H1 (cell line): Measurements from ENCODE around the gene WIPI1. TPM values are rescaled to one million over a fixed set of nuclear protein-coding genes. Genes with fewer than 3 reads are reported as not detected.

Experiments
- ATF3 ChIP-seq: IDR thresholded peaks from 2 replicates; pipeline ENCODE4 v1.6.1; 2011; ENCODE audit warnings: low read depth, mild to moderate bottlenecking, low read length; ENCODE audit not compliant: insufficient read depth
- BCL11A ChIP-seq, 2 experiments: IDR thresholded peaks; one replicate each; pipeline ENCODE4 v1.6.1; 2011; ENCODE audit warnings: low read depth in 2 of 2, low read length in 2 of 2, mild to moderate bottlenecking in 2 of 2
- EGR1 ChIP-seq: IDR thresholded peaks from 2 replicates; pipeline ENCODE4 v1.6.1; 2011; ENCODE audit warnings: low read depth, low read length, borderline replicate concordance
- EP300 ChIP-seq, 2 experiments: IDR thresholded peaks; 1 replicate in 1 of 2; 2 replicates in 1 of 2; pipeline ENCODE4 v1.6.1; 2011 to 2012; ENCODE audit warnings: low read depth in 2 of 2, low read length in 2 of 2, mild to moderate bottlenecking in 2 of 2, borderline replicate concordance in 1 of 2, inconsistent platforms in 1 of 2, moderate library complexity in 1 of 2
- USF2 ChIP-seq: IDR thresholded peaks from 2 replicates; pipeline ENCODE4 v1.6.1; 2011; ENCODE audit warnings: low read length, improper control_type of control experiment
- polyA plus RNA-seq, 7 experiments: library from polyadenylated mRNA; depleted of rRNA in 3 of 7; stranded (reverse) in 5 of 7; unstranded in 2 of 7; fragments of >200 nt in 5 of 7; fragments of 200-250 nt in 2 of 7; gene quantifications; 1 replicate in 5 of 7; 2 replicates in 1 of 7; 4 replicates in 1 of 7; pipeline versions ENCODE4 v1.2.1 to v1.2.3, GENCODE V29; 2011 to 2013; ENCODE audit warnings: missing spikeins in 2 of 7, mixed read lengths in 2 of 7
- total RNA-seq: library from RNA; stranded (reverse); fragmentation: NEBNext Ultra II Directional; extraction: Animal tissue kit (Norgen Biotek cat#: 25700); gene quantifications from 2 replicates; pipeline ENCODE4 v1.2.1, GENCODE V29; 2021

The WIPI1 gene
- total and polyA plus RNA-seq, 2 of the 8 experiments (the other 6 are each of a cell fraction or from before 2014, with no cell fraction given) = 16.6 to 17.4 TPM

DNA sequence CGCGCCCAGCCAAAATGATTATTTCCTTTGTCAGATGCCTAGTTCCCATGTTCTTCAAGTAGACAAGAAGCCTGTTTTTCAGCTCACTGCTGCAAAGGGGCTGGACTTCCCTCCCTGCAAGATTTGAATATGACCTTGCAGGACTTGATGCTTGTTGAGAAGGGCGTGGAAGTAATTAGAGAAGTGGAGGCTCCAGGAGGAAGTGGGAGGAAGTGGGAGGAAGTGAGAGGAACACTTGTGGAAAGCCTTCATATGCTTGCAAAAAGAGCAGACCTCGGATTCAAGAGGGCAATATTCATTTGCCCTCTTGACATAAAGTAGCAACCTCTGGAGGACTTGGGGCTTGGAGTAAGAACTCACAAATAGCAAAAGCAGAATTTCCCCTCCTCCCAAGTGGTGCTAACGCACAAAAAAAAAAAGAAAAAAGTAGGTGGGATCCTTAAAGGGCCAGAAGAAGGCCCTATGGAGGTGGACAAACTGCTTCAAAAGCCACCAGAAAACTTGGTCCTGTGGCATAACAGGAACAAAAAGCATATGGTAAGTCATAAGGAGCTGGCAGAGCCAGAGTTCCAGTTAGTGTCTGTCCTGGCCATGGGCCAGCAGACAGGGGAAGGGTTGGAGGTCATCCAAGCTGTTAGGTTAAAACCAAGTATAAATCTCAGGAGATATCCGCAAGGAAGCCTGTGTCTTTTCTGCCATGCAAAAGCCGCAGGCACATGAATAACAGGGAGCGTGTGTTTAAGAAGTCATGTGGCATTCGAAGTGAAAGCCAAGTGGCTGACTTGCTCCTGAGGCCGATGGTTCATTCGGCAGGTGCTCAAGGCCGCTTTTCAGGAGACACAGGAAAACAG lies 34.3 kb upstream of the WIPI1 start (continued):
- TF ChIP-seq BCL11A (IDR thresholded peaks at IDR 0.05; ENCODE audit: low read depth in 2 of 2, low read length in 2 of 2) (no peak), EGR1 (no peak), USF2 (no peak), EP300 (IDR thresholded peaks at IDR 0.05; ENCODE audit: borderline replicate concordance in 1 of 2, low read depth in 2 of 2, low read length in 2 of 2) (no peak), ATF3 (no peak)
- TF ChIP-seq, all 59 proteins: peak for 0
